ENCODE results near the gene NARS2.
"Not testable (repeated sequence)": the region's sequence is repeated elsewhere in the genome, so short reads cannot be mapped to it uniquely, and the experiment has no call there.

The NARS2 gene

GRCh38 chr11:78526497-78527146, 48.0 kb downstream of the NARS2 start:
- in situ Hi-C loops (cut with HindIII; ENCODE audit: low pct_unique_long_range_greater_than_20kb, low sequenced_read_pairs): no loop called here

GRCh38 chr11:78525720-78526119, 48.9 kb downstream of the NARS2 start:
- TF ChIP-seq JUND (IDR thresholded peaks at IDR 0.05; ENCODE audit: low read depth): no peak
- in situ Hi-C loops (cut with HindIII; ENCODE audit: low pct_unique_long_range_greater_than_20kb, low sequenced_read_pairs): no loop called here
- no peak for DNase-seq (ENCODE audit: low read depth in 1 of 2, low spot score in 1 of 2)

More at GRCh38 chr11:78526497-78527146, 48.0 kb downstream of the NARS2 start:
- no peak for DNase-seq (ENCODE audit: low read depth in 1 of 2, low spot score in 1 of 2)
- no peak for TF ChIP-seq JUND (IDR thresholded peaks at IDR 0.05; ENCODE audit: low read depth)

GRCh38 chr11:78520230-78520629, 54.4 kb downstream of the NARS2 start:
- no peak for TF ChIP-seq JUND (IDR thresholded peaks at IDR 0.05; ENCODE audit: low read depth)
- DNase-seq (ENCODE audit: low read depth in 1 of 2, low spot score in 1 of 2): no peak
- in situ Hi-C loops (cut with HindIII; ENCODE audit: low pct_unique_long_range_greater_than_20kb, low sequenced_read_pairs): no loop called here

GRCh38 chr11:78516281-78516680, 58.4 kb downstream of the NARS2 start:
- no peak for DNase-seq (ENCODE audit: low read depth in 1 of 2, low spot score in 1 of 2)
- TF ChIP-seq JUND (IDR thresholded peaks at IDR 0.05; ENCODE audit: low read depth): no peak
- in situ Hi-C loops (cut with HindIII; ENCODE audit: low pct_unique_long_range_greater_than_20kb, low sequenced_read_pairs): no loop called here

GRCh38 chr11:78514922-78515502, 59.7 kb downstream of the NARS2 start:
- in situ Hi-C loops (cut with HindIII; ENCODE audit: low pct_unique_long_range_greater_than_20kb, low sequenced_read_pairs): no loop called here
- no peak for DNase-seq (ENCODE audit: low read depth in 1 of 2, low spot score in 1 of 2)
- no peak for TF ChIP-seq JUND (IDR thresholded peaks at IDR 0.05; ENCODE audit: low read depth)

GRCh38 chr11:78513085-78513484, 61.6 kb downstream of the NARS2 start:
- DNase-seq (ENCODE audit: low read depth in 1 of 2, low spot score in 1 of 2); in situ Hi-C loops (cut with HindIII; ENCODE audit: low pct_unique_long_range_greater_than_20kb, low sequenced_read_pairs): not testable (repeated sequence)

GRCh38 chr11:78510597-78510996, 64.1 kb downstream of the NARS2 start:
- TF ChIP-seq JUND (IDR thresholded peaks at IDR 0.05; ENCODE audit: low read depth): no peak
- no peak for DNase-seq (ENCODE audit: low read depth in 1 of 2, low spot score in 1 of 2)
- in situ Hi-C loops (cut with HindIII; ENCODE audit: low pct_unique_long_range_greater_than_20kb, low sequenced_read_pairs): no loop called here

GRCh38 chr11:78510025-78510596, 64.6 kb downstream of the NARS2 start:
- in situ Hi-C loops (cut with HindIII; ENCODE audit: low pct_unique_long_range_greater_than_20kb, low sequenced_read_pairs): no loop called here
- DNase-seq (ENCODE audit: low read depth in 1 of 2, low spot score in 1 of 2): no peak
- TF ChIP-seq JUND (IDR thresholded peaks at IDR 0.05; ENCODE audit: low read depth): no peak

- no peak for TF ChIP-seq JUND (IDR thresholded peaks at IDR 0.05; ENCODE audit: low read depth)
- in situ Hi-C loops (cut with HindIII; ENCODE audit: low pct_unique_long_range_greater_than_20kb, low sequenced_read_pairs): no loop called here
- DNase-seq (ENCODE audit: low read depth in 1 of 2, low spot score in 1 of 2): no peak
Observed at GRCh38 chr11:78504708-78505107, 70.0 kb downstream of the NARS2 start.

GRCh38 chr11:78504181-78504580, 70.5 kb downstream of the NARS2 start:
- no peak for DNase-seq (ENCODE audit: low read depth in 1 of 2, low spot score in 1 of 2)
- in situ Hi-C loops (cut with HindIII; ENCODE audit: low pct_unique_long_range_greater_than_20kb, low sequenced_read_pairs): no loop called here
- no peak for TF ChIP-seq JUND (IDR thresholded peaks at IDR 0.05; ENCODE audit: low read depth)

- in situ Hi-C loops (cut with HindIII; ENCODE audit: low pct_unique_long_range_greater_than_20kb, low sequenced_read_pairs): no loop called here
- no peak for TF ChIP-seq JUND (IDR thresholded peaks at IDR 0.05; ENCODE audit: low read depth)
- no peak for DNase-seq (ENCODE audit: low read depth in 1 of 2, low spot score in 1 of 2)
Observed at GRCh38 chr11:78499971-78500370, 74.7 kb downstream of the NARS2 start.

- no peak for DNase-seq (ENCODE audit: low read depth in 1 of 2, low spot score in 1 of 2)
- no peak for TF ChIP-seq JUND (IDR thresholded peaks at IDR 0.05; ENCODE audit: low read depth)
- in situ Hi-C loops (cut with HindIII; ENCODE audit: low pct_unique_long_range_greater_than_20kb, low sequenced_read_pairs): no loop called here
Observed at GRCh38 chr11:78497293-78497692, 77.4 kb downstream of the NARS2 start.

- no peak for TF ChIP-seq JUND (IDR thresholded peaks at IDR 0.05; ENCODE audit: low read depth)
- no peak for DNase-seq (ENCODE audit: low read depth in 1 of 2, low spot score in 1 of 2)
- in situ Hi-C loops (cut with HindIII; ENCODE audit: low pct_unique_long_range_greater_than_20kb, low sequenced_read_pairs): no loop called here
Observed at GRCh38 chr11:78493413-78493975, 81.2 kb downstream of the NARS2 start.
